ENCODE results near the gene DOCK3.

Gene DOCK3

DNA sequence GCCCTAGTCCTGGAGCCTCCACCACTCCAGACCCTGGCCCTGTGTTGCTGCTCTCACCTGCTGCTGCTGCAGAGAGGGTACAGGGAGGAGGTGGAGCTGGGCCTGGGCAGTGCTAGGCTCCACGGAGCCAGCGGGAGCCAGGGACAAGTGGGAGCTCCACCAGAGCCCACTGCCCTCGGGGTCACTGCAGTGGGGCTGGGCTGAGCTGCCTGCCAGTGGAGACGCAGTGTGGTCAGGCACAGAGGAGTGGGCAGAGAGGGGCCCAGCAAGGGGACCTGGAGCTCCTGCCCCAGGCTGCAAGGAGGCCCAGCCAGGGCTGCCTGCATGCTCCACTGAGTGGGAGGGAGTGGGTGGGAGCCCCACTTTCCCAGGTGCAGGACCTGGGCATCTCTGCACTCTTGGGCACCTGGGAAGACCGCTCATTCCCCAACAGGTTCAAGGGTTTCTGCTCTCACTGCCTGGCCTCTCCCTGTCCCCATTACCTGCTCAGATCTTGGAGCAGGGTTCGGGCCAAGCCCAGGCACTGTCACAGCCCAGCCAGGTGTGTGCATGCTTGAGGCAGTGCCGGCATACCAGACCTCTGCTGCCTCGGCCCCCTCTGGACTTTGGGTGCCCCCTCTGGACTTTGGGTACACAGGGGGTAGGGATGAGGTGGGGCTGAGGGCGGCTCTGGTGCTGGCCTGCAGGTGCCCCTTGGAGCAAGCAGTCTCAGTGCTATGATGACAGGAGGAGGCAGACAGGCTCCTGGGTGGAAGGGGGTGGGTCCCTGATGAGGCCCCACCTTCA is 308.0 kb downstream of the DOCK3 start:
- TF ChIP-seq, protein P1, sequence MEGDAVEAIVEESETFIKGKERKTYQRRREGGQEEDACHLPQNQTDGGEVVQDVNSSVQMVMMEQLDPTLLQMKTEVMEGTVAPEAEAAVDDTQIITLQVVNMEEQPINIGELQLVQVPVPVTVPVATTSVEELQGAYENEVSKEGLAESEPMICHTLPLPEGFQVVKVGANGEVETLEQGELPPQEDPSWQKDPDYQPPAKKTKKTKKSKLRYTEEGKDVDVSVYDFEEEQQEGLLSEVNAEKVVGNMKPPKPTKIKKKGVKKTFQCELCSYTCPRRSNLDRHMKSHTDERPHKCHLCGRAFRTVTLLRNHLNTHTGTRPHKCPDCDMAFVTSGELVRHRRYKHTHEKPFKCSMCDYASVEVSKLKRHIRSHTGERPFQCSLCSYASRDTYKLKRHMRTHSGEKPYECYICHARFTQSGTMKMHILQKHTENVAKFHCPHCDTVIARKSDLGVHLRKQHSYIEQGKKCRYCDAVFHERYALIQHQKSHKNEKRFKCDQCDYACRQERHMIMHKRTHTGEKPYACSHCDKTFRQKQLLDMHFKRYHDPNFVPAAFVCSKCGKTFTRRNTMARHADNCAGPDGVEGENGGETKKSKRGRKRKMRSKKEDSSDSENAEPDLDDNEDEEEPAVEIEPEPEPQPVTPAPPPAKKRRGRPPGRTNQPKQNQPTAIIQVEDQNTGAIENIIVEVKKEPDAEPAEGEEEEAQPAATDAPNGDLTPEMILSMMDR (IDR thresholded peaks at IDR 0.05; ENCODE audit: insufficient read depth, low read length, poor library complexity, severe bottlenecking), result no peak
- no peaks in the 10 kb centered on the region; the same call in 1 of the 2 replicates for H3K27me3 ChIP-seq (replicated peaks; ENCODE audit: control insufficient read depth, insufficient read depth, low read length)
- no peaks in the 10 kb centered on the region for H3K36me3 ChIP-seq (ENCODE audit: control insufficient read depth, insufficient read depth, low read length)
- DNase-seq (ENCODE audit: extremely low read depth, insufficient read length), result no peak
- no peak overlapping the region for H3K4me3 ChIP-seq (replicated peaks; ENCODE audit: low read depth, low read length)

DNA sequence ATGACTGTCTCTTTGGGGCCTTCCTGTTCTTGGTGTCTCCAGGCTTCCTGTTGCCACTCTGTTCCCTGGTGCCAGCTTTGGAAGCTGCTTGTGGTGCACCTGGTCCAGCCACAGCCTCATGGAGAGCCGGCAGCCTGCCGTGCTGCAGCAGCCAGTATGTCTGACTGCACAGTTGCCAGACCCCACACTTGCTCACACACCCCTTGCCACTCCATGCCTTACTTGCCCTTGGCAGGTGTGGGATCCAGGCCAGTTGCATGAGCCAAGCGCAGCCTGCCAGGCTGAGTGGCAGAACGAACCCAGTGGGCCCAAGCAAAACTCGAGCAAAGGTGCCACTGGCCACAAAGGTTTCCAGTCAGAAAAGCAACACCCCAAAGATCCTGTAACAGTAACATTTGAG is 309.2 kb downstream of the DOCK3 start:
- Histone ChIP-seq H3K27me3 (replicated peaks; ENCODE audit: control insufficient read depth, insufficient read depth, low read length) (no peaks in the 10 kb centered on the region; the same call in 1 of the 2 replicates), H3K4me3 (replicated peaks; ENCODE audit: low read depth, low read length) (no peak overlapping the region), H3K36me3 (ENCODE audit: control insufficient read depth, insufficient read depth, low read length) (no peaks in the 10 kb centered on the region)
- no peak for DNase-seq (ENCODE audit: extremely low read depth, insufficient read length)
- TF ChIP-seq, protein P1 (IDR thresholded peaks at IDR 0.05; ENCODE audit: insufficient read depth, low read length, poor library complexity, severe bottlenecking), result no peak

DNA sequence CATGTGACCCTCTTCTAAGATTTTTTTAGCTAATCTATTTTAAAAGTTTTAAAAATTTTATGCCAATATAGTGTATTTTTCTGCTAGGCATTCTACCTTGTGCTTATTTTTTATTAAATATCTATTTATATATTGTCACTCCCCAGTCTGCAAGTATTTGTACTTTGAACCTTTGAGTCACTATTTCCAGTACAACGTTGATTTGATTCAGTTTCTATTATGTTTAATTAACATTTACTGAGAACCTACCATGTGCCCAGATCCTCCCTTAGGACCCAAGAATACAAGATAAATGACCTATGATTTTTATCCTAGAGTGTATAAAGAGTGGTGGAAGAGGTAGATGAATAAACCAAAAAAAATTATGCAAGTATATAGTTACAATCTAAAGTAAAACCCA is 311.2 kb downstream of the DOCK3 start:
- TF ChIP-seq, protein P1 (IDR thresholded peaks at IDR 0.05; ENCODE audit: insufficient read depth, low read length, poor library complexity, severe bottlenecking), result no peak
- Histone ChIP-seq H3K27me3 (replicated peaks; ENCODE audit: control insufficient read depth, insufficient read depth, low read length) (no peaks in the 10 kb centered on the region; the same call in 1 of the 2 replicates), H3K4me3 (replicated peaks; ENCODE audit: low read depth, low read length) (no peak overlapping the region), H3K36me3 (ENCODE audit: control insufficient read depth, insufficient read depth, low read length) (no peaks in the 10 kb centered on the region)
- DNase-seq (ENCODE audit: extremely low read depth, insufficient read length), result no peak

DNA sequence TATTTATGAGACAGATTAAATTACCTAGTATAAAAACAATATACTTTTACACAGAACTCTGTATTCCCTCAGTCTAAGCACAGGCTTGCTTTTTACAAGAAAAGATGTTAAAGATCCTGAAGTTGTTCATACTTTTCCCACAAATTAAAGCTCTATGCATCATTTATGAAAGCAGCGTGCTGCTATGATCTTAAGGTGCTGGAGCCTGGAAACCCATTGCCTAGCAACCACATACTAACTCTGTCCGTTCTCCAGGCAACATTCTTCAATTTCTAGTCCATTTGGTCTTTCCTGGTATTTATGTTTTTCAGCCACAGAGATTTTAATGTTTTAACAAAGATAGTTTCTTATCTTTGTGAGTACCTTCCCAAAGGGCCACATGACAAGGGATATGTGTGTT is 312.0 kb downstream of the DOCK3 start:
- no peaks in the 10 kb centered on the region for H3K36me3 ChIP-seq (ENCODE audit: control insufficient read depth, insufficient read depth, low read length)
- DNase-seq (ENCODE audit: extremely low read depth, insufficient read length), result no peak
- H3K4me3 ChIP-seq (replicated peaks; ENCODE audit: low read depth, low read length), result no peak overlapping the region
- no peaks in the 10 kb centered on the region; the same call in 1 of the 2 replicates for H3K27me3 ChIP-seq (replicated peaks; ENCODE audit: control insufficient read depth, insufficient read depth, low read length)
- TF ChIP-seq, protein P1 (IDR thresholded peaks at IDR 0.05; ENCODE audit: insufficient read depth, low read length, poor library complexity, severe bottlenecking), result no peak

DNA sequence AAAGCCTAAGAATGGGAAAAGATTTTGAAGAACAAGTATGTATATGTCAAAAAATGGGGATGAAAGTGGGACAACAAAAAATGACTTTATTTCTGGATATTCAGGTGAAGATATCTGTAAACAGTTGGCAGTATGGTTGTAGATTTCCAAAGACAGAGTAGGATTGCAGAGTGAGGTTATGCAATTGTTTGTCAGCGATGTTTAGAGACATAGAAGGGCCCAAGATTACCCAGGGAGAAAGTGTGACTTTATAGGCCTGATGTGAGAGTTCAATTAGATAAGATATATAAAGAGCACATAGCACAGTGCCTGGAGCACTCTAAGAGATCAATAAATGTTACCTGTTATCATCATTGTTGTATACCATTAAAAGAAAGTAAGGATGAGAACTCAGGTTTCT is 319.8 kb downstream of the DOCK3 start:
- DNase-seq (ENCODE audit: extremely low read depth, insufficient read length), result no peak
- no peak overlapping the region for H3K4me3 ChIP-seq (replicated peaks; ENCODE audit: low read depth, low read length)
- H3K27me3 ChIP-seq (replicated peaks; ENCODE audit: control insufficient read depth, insufficient read depth, low read length), result no peaks in the 10 kb centered on the region
- H3K36me3 ChIP-seq (ENCODE audit: control insufficient read depth, insufficient read depth, low read length), result no peaks in the 10 kb centered on the region
- TF ChIP-seq, protein P1 (IDR thresholded peaks at IDR 0.05; ENCODE audit: insufficient read depth, low read length, poor library complexity, severe bottlenecking), result no peak

Data from GM06990 (cell line).